Fibroblast of lung (primary cell): ENCODE results near the gene DDR1. TPM values are rescaled to one million over a fixed set of nuclear protein-coding genes. Genes with fewer than 3 reads are reported as not detected.
A peak's percentile ranks its signal among the peaks of the same experiment; 100 is the strongest.

Experiments
- DNase-seq, 2 donors: peaks; one replicate each; pipeline versions ENCODE4 v3.0.0 to v3.0.0-alpha.2; 2010; ENCODE audit warnings: low read depth in 2 of 2
- H2AFZ ChIP-seq: 2 replicates; pipeline ENCODE4 v1.5.1; 2012; ENCODE audit warnings: low read length, control low read depth, inconsistent platforms
- H3K27ac ChIP-seq: 2 replicates; pipeline ENCODE4 v1.5.1; 2011; ENCODE audit warnings: low read length, control low read depth; ENCODE audit not compliant: insufficient read depth
- H3K27me3 ChIP-seq: 2 replicates; pipeline ENCODE4 v1.5.1; 2011; ENCODE audit warnings: mild to moderate bottlenecking, low read length; ENCODE audit not compliant: control insufficient read depth, insufficient read depth
- H3K36me3 ChIP-seq: 2 replicates; pipeline ENCODE4 v1.5.1; 2011; ENCODE audit warnings: low read length; ENCODE audit not compliant: control insufficient read depth, insufficient read depth
- H3K4me1 ChIP-seq: 2 replicates; pipeline ENCODE4 v1.5.1; 2011; ENCODE audit warnings: low read length; ENCODE audit not compliant: control insufficient read depth, insufficient read depth; ENCODE audit errors: extremely low read depth
- H3K4me2 ChIP-seq: 2 replicates; pipeline ENCODE4 v1.5.1; 2011; ENCODE audit warnings: low read length, control low read depth; ENCODE audit not compliant: insufficient read depth; ENCODE audit errors: extremely low read depth
- H3K4me3 ChIP-seq, 4 experiments: fragments of 200-600 bp in 1 of 4; sonication (generic) in 1 of 4; replicated peaks in 1 of 4; 2 replicates each; pipeline ENCODE4 v1.5.1; 2011 to 2016; ENCODE audit warnings: low read length in 4 of 4, low read depth in 3 of 4, mild to moderate bottlenecking in 3 of 4, control low read depth in 2 of 4, inconsistent platforms in 1 of 4, mixed read lengths in 1 of 4; ENCODE audit not compliant: insufficient read depth in 1 of 4; ENCODE audit errors: control extremely low read depth in 1 of 4
- H3K79me2 ChIP-seq: 2 replicates; pipeline ENCODE4 v1.5.1; 2012; ENCODE audit warnings: mild to moderate bottlenecking, low read length, inconsistent platforms; ENCODE audit not compliant: control insufficient read depth, insufficient read depth
- H3K9ac ChIP-seq: 2 replicates; pipeline ENCODE4 v1.5.1; 2011; ENCODE audit warnings: mild to moderate bottlenecking, low read length, control low read depth; ENCODE audit not compliant: insufficient read depth
- H3K9me3 ChIP-seq: 2 replicates; pipeline ENCODE4 v1.5.1; 2012; ENCODE audit warnings: low read depth, low read length; ENCODE audit not compliant: control insufficient read depth, insufficient read depth
- H4K20me1 ChIP-seq: 2 replicates; pipeline ENCODE4 v1.5.1; 2011; ENCODE audit warnings: low read length; ENCODE audit not compliant: control insufficient read depth, insufficient read depth; ENCODE audit errors: extremely low read depth
- EZH2 ChIP-seq: IDR thresholded peaks from 2 replicates; pipeline ENCODE4 v1.5.1; 2012; ENCODE audit warnings: low read length, control low read depth, mild to moderate bottlenecking; ENCODE audit errors: missing control alignments
- polyA plus RNA-seq, 2 donors: library from polyadenylated mRNA; depleted of rRNA in 1 of 2; stranded (reverse) in 1 of 2; unstranded in 1 of 2; fragments of >200 nt; gene quantifications; 2 replicates each; pipeline ENCODE4 v1.2.1, GENCODE V29; 2011 to 2012; ENCODE audit warnings: missing spikeins in 1 of 2
- total RNA-seq: library from RNA; depleted of rRNA; stranded (reverse); fragments of >200 nt; gene quantifications from 2 replicates; pipeline ENCODE4 v1.2.1, GENCODE V29; 2014
- TF ChIP-seq, protein P1 (sequence below), 2 donors: IDR thresholded peaks in 1 of 2; conservative IDR thresholded peaks in 1 of 2; 1 replicate in 1 of 2; 2 replicates in 1 of 2; pipeline ENCODE4 v1.5.1; 2011 to 2012; ENCODE audit warnings: low read length in 2 of 2, control low read depth in 1 of 2, inconsistent platforms in 1 of 2, low read depth in 1 of 2, mild to moderate bottlenecking in 1 of 2

The DDR1 gene
- total and polyA plus RNA-seq, 2 donors (not counting 1 experiment from before 2014, with no cell fraction given): 10.9 to 17.5 TPM

GRCh38 chr6:30889921-30890645, 5.8 kb downstream of the DDR1 start:
- no peaks in the 10 kb centered on the region for H4K20me1 ChIP-seq

DNA sequence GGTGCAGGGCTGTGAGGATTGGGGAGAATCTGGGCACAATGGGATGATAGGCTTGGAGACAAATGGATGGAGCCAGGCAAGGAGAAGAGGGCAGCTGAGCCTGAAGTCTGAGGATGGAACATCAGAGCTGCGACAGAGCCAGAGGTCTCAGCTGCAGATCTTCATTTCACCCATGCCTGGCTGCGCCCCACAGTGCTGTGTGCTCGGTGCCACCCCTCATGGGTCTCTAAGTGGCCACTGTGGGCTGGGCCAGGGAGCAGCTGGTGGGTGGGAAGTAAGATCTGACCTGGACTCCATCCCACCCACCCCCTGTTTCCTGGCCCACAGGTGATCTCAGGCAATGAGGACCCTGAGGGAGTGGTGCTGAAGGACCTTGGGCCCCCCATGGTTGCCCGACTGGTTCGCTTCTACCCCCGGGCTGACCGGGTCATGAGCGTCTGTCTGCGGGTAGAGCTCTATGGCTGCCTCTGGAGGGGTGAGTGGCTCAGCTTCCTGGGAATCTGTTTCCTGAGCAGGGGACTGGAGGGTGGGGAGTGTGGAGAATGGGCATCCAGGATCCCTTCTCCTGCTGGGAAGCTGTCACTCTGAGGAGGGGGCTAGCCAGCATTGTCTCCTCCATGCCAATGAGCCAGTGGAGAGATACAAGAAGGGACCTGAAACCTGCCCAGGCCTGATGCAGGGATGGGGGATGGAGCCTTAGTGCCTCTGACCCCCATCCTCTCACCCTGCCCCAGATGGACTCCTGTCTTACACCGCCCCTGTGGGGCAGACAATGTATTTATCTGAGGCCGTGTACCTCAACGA, 6.5 kb downstream of the DDR1 start:
- peaks cover 7% of the 10 kb centered on the region for H3K4me1 ChIP-seq
- H3K36me3 ChIP-seq: peaks cover 6% of the 10 kb centered on the region
- TF ChIP-seq, protein P1, sequence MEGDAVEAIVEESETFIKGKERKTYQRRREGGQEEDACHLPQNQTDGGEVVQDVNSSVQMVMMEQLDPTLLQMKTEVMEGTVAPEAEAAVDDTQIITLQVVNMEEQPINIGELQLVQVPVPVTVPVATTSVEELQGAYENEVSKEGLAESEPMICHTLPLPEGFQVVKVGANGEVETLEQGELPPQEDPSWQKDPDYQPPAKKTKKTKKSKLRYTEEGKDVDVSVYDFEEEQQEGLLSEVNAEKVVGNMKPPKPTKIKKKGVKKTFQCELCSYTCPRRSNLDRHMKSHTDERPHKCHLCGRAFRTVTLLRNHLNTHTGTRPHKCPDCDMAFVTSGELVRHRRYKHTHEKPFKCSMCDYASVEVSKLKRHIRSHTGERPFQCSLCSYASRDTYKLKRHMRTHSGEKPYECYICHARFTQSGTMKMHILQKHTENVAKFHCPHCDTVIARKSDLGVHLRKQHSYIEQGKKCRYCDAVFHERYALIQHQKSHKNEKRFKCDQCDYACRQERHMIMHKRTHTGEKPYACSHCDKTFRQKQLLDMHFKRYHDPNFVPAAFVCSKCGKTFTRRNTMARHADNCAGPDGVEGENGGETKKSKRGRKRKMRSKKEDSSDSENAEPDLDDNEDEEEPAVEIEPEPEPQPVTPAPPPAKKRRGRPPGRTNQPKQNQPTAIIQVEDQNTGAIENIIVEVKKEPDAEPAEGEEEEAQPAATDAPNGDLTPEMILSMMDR (conservative IDR thresholded peaks at IDR 0.05 in 1 of 2, IDR thresholded peaks at IDR 0.05 in 1 of 2; ENCODE audit: low read depth in 1 of 2, low read length in 2 of 2): no peak
- no peak for TF ChIP-seq EZH2
- H3K79me2 ChIP-seq: no peaks in the 10 kb centered on the region
- no peaks in the 10 kb centered on the region for H3K9me3 ChIP-seq
- no peaks in the 10 kb centered on the region for H4K20me1 ChIP-seq
- H3K4me3 ChIP-seq: no peak overlapping the region
- DNase-seq: no peak
- H2AFZ ChIP-seq: no peak overlapping the region
- no peak overlapping the region for H3K4me2 ChIP-seq
- no peak overlapping the region for H3K9ac ChIP-seq
- no peak overlapping the region for H3K27ac ChIP-seq
- no peaks in the 10 kb centered on the region for H3K27me3 ChIP-seq

More at GRCh38 chr6:30889921-30890645, 5.8 kb downstream of the DDR1 start:
- H3K4me3 ChIP-seq: no peak overlapping the region
- H3K36me3 ChIP-seq: peaks cover 4% of the 10 kb centered on the region
- H3K4me1 ChIP-seq: peaks cover 13% of the 10 kb centered on the region
- H3K4me2 ChIP-seq: no peak overlapping the region
- TF ChIP-seq, protein P1 (conservative IDR thresholded peaks at IDR 0.05 in 1 of 2, IDR thresholded peaks at IDR 0.05 in 1 of 2; ENCODE audit: low read depth in 1 of 2, low read length in 2 of 2): no peak
- no peak for TF ChIP-seq EZH2
- H3K79me2 ChIP-seq: no peaks in the 10 kb centered on the region
- DNase-seq: peak in 1 of 2 donors; percentile 52
- no peak overlapping the region for H3K27ac ChIP-seq
- H3K27me3 ChIP-seq: no peaks in the 10 kb centered on the region
- H3K9me3 ChIP-seq: no peaks in the 10 kb centered on the region
- H2AFZ ChIP-seq: no peak overlapping the region
- no peak overlapping the region for H3K9ac ChIP-seq

GRCh38 chr6:30891450-30891723, 7.1 kb downstream of the DDR1 start:
- no peak overlapping the region for H3K4me3 ChIP-seq
- no peaks in the 10 kb centered on the region for H3K27me3 ChIP-seq
- no peak overlapping the region for H2AFZ ChIP-seq
- TF ChIP-seq EZH2: no peak
- TF ChIP-seq, protein P1 (conservative IDR thresholded peaks at IDR 0.05 in 1 of 2, IDR thresholded peaks at IDR 0.05 in 1 of 2; ENCODE audit: low read depth in 1 of 2, low read length in 2 of 2): no peak
- H3K4me2 ChIP-seq: no peak overlapping the region
- peaks cover 6% of the 10 kb centered on the region for H3K36me3 ChIP-seq
- no peak overlapping the region for H3K27ac ChIP-seq
- peaks cover 2% of the 10 kb centered on the region for H3K4me1 ChIP-seq
- no peaks in the 10 kb centered on the region for H3K9me3 ChIP-seq
- no peaks in the 10 kb centered on the region for H4K20me1 ChIP-seq
- H3K9ac ChIP-seq: no peak overlapping the region
- H3K79me2 ChIP-seq: no peaks in the 10 kb centered on the region
- no peak for DNase-seq
